ENCODE data around the gene CNGB1.
"Not testable (repeated sequence)": the region's sequence is repeated elsewhere in the genome, so short reads cannot be mapped to it uniquely, and the experiment has no call there.

CNGB1 gene

DNA sequence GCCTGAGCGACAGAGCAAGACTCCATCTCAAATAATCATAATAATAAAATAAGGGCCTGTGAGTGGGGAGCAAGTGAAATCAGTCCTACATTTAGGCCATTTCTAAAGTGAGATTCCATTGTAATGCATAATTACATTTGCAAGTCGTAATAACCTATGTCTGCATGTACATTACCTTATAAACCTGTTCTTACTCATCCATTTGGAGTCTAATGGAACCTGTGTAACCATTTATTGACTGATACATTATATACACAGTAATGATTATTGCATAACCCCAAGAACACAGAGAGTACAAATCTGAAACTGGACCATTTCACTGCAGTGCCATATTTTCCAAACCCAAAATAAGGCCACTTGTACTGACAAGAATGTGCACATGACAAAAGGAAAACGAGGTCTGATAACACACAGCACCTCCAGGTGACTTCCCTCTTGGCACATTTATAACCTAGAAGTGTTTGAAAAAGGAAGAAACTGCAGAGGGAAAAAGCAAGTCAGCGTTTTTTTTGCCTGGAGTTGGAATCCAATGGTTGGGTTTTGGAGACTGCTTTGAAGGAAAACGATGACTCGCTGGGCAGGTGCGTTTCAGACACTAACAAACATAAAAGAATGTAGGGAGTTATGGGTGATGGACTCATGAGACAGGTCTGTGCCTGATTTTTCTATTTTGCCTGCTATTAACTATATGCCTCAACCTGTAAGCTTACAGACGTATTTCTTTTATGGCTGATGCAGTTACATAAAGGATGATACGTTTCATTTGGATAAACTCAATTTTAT is 105.0 kb downstream of the CNGB1 start:
- no peak for DNase-seq (ENCODE audit: low read depth in 1 of 2, low spot score in 1 of 2)

GRCh38 chr16:57863434-57864160 is 107.3 kb downstream of the CNGB1 start:
- DNase-seq (ENCODE audit: low read depth in 1 of 2, low spot score in 1 of 2): no peak

DNA sequence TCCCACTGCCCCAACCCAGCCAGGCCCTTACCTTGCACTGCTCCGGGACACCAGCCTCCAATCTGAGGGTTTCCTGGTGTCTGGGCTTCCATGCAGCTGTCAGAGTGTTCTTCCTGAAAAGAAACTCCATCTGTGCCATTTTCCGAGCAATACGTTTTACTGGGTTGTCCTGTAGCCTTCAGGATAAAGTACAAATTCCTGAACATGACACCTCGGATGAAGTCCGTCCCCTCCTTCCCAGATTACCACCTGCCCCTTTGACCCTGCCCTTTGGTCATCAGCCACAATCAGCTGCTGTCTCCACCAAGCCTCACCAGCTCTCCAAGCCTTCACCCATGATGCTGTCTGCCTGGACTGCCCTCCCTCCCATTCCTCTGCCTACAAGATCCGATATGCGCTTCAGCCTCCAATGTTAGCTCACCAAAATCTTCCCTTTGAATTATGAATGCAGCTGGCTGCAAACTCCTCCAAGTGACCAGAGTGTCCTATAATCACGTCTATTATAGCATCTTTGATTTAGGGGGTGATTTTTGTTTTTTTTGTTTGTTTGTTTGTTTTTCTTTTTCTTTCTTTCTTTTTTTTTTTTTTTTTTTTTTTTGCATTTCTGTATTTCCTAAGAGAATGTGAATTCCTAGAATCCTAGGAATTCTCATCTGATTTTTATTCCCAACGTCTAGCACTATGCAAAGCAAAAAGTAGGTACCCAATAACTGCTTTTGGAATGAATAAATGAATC is 108.1 kb downstream of the CNGB1 start:
- DNase-seq (ENCODE audit: low read depth in 1 of 2, low spot score in 1 of 2): no peak

GRCh38 chr16:57859331-57859730 is 111.6 kb downstream of the CNGB1 start:
- DNase-seq (ENCODE audit: low read depth in 1 of 2, low spot score in 1 of 2): no peak

DNA sequence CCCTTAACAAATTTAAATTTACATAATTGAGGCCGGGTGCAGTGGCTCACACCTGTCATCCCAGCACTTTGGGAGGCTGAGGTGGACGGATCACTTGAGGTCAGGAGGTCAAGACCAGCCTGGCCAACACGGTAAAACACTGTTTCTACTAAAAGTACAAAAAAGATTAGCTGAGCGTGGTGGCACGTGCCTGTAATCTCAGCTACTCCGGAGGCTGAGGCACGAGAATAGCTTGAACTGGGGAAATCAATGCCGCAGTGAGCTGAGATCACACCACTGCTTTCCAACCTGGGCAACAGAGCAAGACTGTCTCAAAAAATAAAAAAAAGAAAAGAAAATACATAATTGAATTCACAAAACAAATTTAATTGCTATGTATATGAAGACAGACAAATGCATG is 112.3 kb downstream of the CNGB1 start:
- DNase-seq (ENCODE audit: low read depth in 1 of 2, low spot score in 1 of 2): no peak

- not testable (repeated sequence) for DNase-seq (ENCODE audit: low read depth in 1 of 2, low spot score in 1 of 2)
Observed at GRCh38 chr16:57857991-57858390, 112.9 kb downstream of the CNGB1 start.

DNA sequence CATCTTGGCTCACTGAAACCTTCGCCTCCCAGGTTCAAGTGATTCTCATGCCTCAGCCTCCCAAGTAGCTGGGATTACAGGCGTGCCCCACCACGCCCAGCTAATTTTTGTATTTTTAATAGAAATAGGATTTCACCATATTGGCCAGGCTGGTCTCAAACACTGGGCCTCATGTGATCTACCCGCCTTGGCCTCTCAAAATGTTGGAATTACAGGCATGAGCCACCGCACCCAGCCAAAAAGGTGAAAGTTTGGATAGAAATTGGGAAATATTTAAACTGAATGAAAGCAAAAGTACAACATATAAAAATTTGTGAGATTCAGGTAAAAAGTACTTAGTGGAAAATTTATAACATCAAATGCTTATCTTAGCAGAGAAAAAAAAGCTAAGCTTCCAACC is 115.7 kb downstream of the CNGB1 start:
- no peak for DNase-seq (ENCODE audit: low read depth in 1 of 2, low spot score in 1 of 2)

DNA sequence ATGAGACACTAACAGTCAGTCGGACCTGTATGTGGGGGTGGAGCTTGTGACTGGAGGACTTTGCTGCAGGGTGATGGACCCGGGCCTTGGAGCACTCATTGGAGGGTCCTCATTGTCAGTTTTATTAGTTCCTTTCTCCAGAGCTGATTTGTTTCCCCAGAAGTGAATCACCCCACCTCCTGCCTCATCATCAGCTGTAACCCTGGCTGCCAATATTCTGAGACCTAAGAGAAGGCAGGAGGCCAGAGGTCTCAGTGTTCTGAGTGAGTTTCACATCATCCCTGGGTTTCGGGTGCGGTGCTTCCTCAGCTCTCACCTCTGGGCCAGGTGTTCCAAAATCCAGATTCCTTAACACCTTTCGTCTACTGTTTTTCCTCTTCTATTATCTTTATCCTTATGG is 118.7 kb downstream of the CNGB1 start:
- no peak for DNase-seq (ENCODE audit: low read depth in 1 of 2, low spot score in 1 of 2)

GRCh38 chr16:57848181-57848580 is 122.7 kb downstream of the CNGB1 start:
- DNase-seq (ENCODE audit: low read depth in 1 of 2, low spot score in 1 of 2): no peak

GRCh38 chr16:57846931-57847330 is 124.0 kb downstream of the CNGB1 start:
- DNase-seq (ENCODE audit: low read depth in 1 of 2, low spot score in 1 of 2): not testable (repeated sequence)

DNA sequence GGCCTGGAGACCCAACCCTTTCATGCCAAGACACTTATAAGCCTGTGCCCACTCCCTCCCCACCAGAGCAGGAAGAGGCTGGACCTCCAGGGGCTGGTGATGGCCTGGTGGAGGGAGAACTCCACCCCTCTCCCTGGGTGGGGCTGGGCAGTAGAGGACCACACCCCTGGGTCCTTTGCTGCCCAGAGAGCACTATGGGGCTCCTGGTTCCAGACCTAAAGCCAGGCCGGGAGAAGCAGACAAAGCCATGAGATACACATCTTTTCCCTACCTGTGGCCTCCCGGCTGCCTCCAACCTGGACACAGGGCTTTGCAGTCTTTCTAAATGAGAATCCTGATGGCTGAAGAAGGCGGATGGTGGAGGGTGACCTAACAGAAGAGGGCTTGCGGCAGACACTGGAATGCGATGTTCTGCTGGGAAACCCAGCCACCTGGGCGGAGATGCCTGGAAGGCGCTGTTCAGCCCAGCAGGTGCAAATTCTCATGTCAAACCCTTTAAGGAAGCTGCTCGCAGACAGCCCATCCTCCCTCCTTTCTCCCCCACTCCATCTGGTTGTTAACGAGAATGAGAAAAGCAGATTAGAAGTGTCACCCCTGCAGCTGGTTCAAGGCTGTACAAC is 124.7 kb downstream of the CNGB1 start:
- no peak for DNase-seq (ENCODE audit: low read depth in 1 of 2, low spot score in 1 of 2)

DNA sequence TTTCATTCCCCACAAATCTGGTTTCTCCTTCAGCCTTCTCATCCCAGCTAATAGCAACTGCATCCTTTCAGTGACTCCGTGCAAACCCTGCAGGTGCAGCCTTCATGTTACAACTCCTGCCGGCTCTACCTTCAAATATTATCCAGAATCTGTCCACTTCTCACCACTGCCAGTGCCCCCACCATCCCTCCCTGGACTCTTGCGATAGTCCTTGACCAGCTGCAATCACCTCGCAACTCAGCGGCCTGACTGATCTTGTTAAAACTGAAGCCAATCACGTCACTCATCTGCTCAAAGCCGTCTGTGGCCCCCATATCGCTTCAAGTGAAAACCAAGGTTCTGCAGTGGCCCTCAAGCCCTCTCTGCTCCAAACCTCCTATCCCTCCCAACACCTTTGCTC is 125.8 kb downstream of the CNGB1 start:
- no peak for DNase-seq (ENCODE audit: low read depth in 1 of 2, low spot score in 1 of 2)

DNA sequence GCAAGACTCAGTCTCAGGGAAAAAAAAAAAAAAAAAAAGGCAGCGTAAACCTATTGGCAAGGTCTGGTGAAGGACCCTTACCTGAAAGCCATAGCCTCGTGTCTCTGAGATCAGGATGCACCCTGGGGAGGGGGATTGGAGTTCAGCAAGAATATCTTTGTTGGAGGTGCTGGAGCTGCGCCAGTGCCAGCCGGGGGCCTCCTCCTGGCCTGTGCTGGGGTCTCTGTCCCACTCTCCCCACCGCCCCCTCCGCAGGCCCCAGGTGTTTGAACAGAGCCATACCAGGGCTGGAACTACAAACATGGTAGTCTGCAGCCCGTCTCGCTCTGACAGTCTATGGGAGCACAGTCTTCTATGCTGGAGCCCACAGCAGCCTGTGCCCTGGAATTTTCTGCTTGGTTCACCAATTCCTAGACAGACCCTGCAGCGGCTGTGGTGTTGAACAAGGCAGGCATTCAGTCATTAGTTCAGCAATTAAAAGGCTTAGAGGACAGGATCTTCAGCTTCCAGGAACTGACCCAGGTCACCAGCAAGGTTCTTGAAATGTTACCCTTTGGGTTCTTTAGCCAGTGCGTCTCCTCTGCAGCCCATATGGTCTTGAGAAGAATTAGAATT is 126.4 kb downstream of the CNGB1 start:
- DNase-seq (ENCODE audit: low read depth in 1 of 2, low spot score in 1 of 2): no peak

GRCh38 chr16:57843400-57843799 is 127.5 kb downstream of the CNGB1 start:
- DNase-seq (ENCODE audit: low read depth in 1 of 2, low spot score in 1 of 2): no peak

DNA sequence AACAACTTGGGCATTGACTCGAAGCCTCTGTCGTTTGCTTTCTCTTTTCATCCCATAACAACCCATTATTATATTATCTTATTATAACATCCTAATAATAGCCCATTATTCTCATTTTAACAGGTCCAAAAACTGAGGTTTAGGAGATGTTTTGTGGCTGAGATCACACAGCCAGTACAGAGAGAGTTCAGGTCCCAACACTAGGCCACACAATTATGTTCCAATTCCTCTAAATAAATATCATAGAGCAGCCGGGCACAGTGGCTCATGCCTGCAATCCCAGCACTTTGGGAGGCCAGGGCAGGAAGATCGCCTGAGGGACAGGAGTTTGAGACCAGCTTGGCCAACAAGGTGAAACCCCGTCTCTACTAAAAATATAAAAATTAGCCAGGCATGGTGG is 128.3 kb downstream of the CNGB1 start:
- no peak for DNase-seq (ENCODE audit: low read depth in 1 of 2, low spot score in 1 of 2)

GRCh38 chr16:57840833-57841232 is 130.1 kb downstream of the CNGB1 start:
- DNase-seq (ENCODE audit: low read depth in 1 of 2, low spot score in 1 of 2): no peak

DNA sequence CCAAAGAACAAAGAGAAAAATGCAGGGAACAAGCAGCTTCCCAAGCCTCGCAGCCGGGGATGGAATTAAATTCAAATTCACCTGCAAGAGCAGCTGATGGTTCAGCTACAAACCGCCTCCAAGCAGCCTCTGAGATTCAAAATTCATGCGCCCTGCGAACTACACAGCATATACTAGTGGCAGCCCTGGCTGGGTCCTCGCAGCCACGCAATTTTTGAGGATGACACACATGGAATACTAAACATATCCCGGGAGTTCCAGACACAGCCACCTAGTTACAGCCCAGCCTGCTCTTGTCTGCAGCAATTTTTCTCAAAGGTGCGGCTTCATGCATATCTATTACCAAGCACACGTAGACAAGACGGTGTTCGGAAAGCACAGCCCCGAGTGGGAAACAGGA is 132.8 kb downstream of the CNGB1 start:
- no peak for DNase-seq (ENCODE audit: low read depth in 1 of 2, low spot score in 1 of 2)

DNA sequence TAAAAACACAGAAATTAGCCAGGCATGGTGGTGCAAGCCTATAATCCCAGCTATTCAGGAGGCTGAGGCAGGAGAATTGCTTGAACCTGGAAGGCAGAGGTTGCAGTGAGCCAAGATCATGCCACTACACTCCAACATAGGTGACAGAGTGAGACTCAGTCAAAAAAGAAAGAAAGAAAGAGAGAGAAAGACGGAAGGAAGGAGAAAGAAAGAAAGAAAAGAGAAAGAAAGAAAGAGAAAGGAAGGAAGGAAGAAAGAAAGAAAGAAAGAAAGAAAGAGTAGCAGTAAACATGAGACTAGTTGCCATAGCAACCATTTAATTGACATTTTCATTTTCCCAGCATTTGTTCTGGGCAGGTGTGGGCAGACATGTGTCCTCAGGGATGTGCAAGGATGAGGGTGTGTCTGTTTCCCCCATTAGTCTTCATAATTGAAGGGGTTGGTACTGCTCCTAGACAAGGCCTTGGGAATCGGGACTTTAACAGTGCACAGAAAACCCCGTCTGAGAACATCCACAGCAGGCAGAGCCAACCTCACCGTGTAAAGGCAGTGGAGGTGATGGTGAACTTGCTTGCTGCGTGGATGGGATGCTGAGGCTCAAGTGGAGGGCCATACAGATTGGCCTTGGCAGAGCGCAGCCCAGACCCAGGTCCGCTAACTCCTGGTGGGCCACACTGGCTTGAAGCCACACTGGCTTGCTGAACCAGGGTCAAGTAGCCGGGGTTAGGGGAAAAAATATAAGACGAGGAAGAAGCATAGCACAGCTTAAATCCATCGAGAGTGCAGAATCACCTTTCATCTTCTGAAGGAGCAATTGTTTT is 133.4 kb downstream of the CNGB1 start:
- DNase-seq (ENCODE audit: low read depth in 1 of 2, low spot score in 1 of 2): no peak

DNA sequence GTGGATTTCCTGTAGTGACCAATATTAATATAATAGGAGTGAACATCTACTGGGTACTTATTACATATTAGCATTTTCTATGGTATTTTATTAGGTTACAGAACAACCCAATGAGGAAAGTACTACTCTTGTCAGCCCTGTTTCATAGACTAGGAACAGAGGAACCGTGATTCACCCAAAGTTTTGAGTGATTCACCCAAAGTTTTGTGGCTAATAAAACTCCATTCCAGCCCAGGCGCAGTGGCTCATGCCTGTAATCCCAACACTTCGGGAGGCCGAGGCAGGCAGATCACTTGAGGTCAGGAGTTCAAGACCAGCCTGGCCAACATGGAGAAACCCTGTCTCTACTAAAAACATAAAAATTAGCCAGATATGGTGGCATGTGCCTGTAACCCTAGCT is 135.5 kb downstream of the CNGB1 start:
- DNase-seq (ENCODE audit: low read depth in 1 of 2, low spot score in 1 of 2): not testable (repeated sequence)

DNA sequence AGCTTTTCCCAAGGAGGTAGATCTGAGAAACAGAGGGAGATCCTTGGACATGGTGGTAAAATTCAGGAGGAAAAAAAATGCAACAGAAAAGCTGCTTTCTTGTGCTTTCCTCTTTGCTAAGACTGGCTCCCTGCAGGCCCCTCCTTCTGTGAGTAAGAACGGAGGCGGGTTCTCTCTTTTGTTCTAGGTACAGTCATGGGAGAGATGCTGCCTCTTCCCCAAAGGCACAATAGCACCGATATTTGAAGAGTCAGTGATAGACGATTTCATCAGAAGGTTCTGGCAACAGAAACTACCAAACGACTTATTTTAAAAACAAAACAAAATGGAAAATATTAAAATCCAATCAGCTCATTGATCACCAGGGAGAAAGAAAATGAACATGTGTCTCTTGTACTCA is 136.0 kb downstream of the CNGB1 start:
- no peak for DNase-seq (ENCODE audit: low read depth in 1 of 2, low spot score in 1 of 2)
